Measurements from ENCODE around the gene PGF.

DNA sequence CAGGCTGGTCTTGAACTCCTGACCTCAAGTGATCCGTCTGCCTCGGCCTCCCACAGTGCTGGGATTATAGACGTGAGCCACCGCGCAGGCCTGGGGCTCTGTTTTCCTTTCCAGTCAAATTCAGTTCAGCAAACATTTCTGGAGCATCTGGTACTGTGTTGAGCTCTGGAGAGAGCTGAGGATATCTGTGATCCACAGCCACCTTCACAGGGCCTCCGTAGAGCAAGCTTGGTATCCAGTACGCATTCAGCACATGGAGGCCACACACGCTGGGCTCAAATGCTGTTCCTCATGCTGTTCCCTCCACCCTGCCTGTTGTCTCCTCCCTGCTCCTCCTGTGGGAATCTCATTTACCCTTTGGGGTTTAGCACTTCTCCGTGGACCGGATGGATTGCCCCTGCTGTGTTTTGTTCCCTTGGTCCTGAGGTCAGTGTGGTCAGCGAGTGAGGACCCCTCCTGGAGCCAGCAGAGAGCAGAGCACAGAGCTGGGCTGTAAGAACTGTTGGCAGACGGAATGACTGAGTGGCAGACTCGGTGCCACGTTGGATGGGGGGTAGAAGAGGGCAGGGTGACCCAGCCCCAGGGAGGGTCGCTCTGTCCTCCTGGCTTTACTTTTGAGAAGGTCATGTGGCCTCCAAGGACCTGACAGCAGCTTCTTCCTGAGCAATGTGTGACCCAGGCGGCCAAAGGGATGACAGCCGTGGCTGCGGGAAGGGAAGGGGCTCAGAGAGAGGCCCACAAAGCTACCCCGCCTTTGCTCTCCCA lies 33.2 kb downstream of the PGF start:
- TF ChIP-seq, protein P1, sequence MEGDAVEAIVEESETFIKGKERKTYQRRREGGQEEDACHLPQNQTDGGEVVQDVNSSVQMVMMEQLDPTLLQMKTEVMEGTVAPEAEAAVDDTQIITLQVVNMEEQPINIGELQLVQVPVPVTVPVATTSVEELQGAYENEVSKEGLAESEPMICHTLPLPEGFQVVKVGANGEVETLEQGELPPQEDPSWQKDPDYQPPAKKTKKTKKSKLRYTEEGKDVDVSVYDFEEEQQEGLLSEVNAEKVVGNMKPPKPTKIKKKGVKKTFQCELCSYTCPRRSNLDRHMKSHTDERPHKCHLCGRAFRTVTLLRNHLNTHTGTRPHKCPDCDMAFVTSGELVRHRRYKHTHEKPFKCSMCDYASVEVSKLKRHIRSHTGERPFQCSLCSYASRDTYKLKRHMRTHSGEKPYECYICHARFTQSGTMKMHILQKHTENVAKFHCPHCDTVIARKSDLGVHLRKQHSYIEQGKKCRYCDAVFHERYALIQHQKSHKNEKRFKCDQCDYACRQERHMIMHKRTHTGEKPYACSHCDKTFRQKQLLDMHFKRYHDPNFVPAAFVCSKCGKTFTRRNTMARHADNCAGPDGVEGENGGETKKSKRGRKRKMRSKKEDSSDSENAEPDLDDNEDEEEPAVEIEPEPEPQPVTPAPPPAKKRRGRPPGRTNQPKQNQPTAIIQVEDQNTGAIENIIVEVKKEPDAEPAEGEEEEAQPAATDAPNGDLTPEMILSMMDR (IDR thresholded peaks at IDR 0.05) = no peak
- TF ChIP-seq ZFX (IDR thresholded peaks at IDR 0.05; ENCODE audit: borderline replicate concordance) = no peak
